Testis (tissue), 2 donors: ENCODE results near the gene ARHGEF39.

Source experiments
- CTCF ChIP-seq, 3 experiments: fragments of 450-650 bp in 2 of 3; fragments of 200-600 bp in 1 of 3; sonication (generic) in 1 of 3; IDR thresholded peaks; one replicate each; pipeline ENCODE4 v1.5.1; 2016 to 2019; ENCODE audit warnings: antibody characterized with exemption in 3 of 3, mild to moderate bottlenecking in 2 of 3, moderate library complexity in 1 of 3
- POLR2A ChIP-seq: fragments of 450-650 bp; IDR thresholded peaks from one replicate; pipeline ENCODE4 v1.6.1; 2017; ENCODE audit warnings: antibody characterized with exemption, mild to moderate bottlenecking, moderate library complexity

- TF ChIP-seq CTCF (IDR thresholded peaks at IDR 0.05) (no peak), POLR2A (no peak)
These were observed 12.2 kb downstream of the ARHGEF39 start for GRCh38 chr9:35652829-35653209.
